WERI-Rb-1 (cell line): ENCODE measurements around the gene NPHP4.

Source experiments
- DNase-seq: peaks from one replicate; pipeline ENCODE4 v3.0.0-alpha.2; 2020
- H3K27ac ChIP-seq: fragments of 250-450 bp; sonication (Bioruptor Pico); 2 replicates; pipeline ENCODE4 v1.5.1; 2020; ENCODE audit warnings: mild to moderate bottlenecking, moderate library complexity
- H3K27me3 ChIP-seq: fragments of 250-450 bp; sonication (Bioruptor Pico); 2 replicates; pipeline ENCODE4 v1.5.1; 2021; ENCODE audit warnings: mild to moderate bottlenecking, low read depth, moderate library complexity; ENCODE audit not compliant: insufficient read depth, severe bottlenecking
- H3K36me3 ChIP-seq: fragments of 250-450 bp; sonication (Bioruptor Pico); 2 replicates; pipeline ENCODE4 v1.5.1; 2020; ENCODE audit warnings: mild to moderate bottlenecking, moderate library complexity
- H3K4me3 ChIP-seq: 2 replicates; pipeline ENCODE4 v1.5.1; 2011; ENCODE audit warnings: low read depth, mild to moderate bottlenecking, control low read depth, low read length
- H3K9me3 ChIP-seq: fragments of 250-450 bp; sonication (Bioruptor Pico); 2 replicates; pipeline ENCODE4 v1.5.1; 2021; ENCODE audit warnings: mild to moderate bottlenecking, moderate library complexity; ENCODE audit not compliant: severe bottlenecking
- CTCF ChIP-seq: IDR thresholded peaks from 2 replicates; pipeline ENCODE4 v1.5.1; 2011; ENCODE audit warnings: low read depth, mild to moderate bottlenecking, control low read depth, inconsistent platforms, low read length

NPHP4 gene

GRCh38 chr1:5819391-5820025, 172.7 kb downstream of the NPHP4 start:
- Histone ChIP-seq H3K27ac (no peak overlapping the region), H3K27me3 (no peaks in the 10 kb centered on the region), H3K4me3 (no peak overlapping the region), H3K9me3 (peaks cover 5% of the 10 kb centered on the region), H3K36me3 (no peaks in the 10 kb centered on the region)
- no peak for TF ChIP-seq CTCF
- DNase-seq: no peak

GRCh38 chr1:5818755-5819154, 173.5 kb downstream of the NPHP4 start:
- Histone ChIP-seq H3K27me3 (no peaks in the 10 kb centered on the region), H3K4me3 (no peak overlapping the region), H3K36me3 (no peaks in the 10 kb centered on the region), H3K9me3 (peaks cover 5% of the 10 kb centered on the region), H3K27ac (no peak overlapping the region)
- TF ChIP-seq CTCF: no peak
- no peak for DNase-seq

- Histone ChIP-seq H3K4me3 (no peak overlapping the region), H3K27me3 (no peaks in the 10 kb centered on the region), H3K36me3 (no peaks in the 10 kb centered on the region), H3K9me3 (peaks cover 5% of the 10 kb centered on the region), H3K27ac (no peak overlapping the region)
- no peak for TF ChIP-seq CTCF
- no peak for DNase-seq
Observed at GRCh38 chr1:5815716-5816115, 176.5 kb downstream of the NPHP4 start.

GRCh38 chr1:5815211-5815610, 177.0 kb downstream of the NPHP4 start:
- DNase-seq: no peak
- H3K36me3 ChIP-seq: no peaks in the 10 kb centered on the region
- TF ChIP-seq CTCF: no peak
- H3K4me3 ChIP-seq: no peak overlapping the region
- no peaks in the 10 kb centered on the region for H3K27me3 ChIP-seq
- H3K9me3 ChIP-seq: peaks cover 5% of the 10 kb centered on the region
- H3K27ac ChIP-seq: no peak overlapping the region

GRCh38 chr1:5814046-5814619, 178.1 kb downstream of the NPHP4 start:
- Histone ChIP-seq H3K4me3 (no peak overlapping the region), H3K27ac (no peak overlapping the region), H3K27me3 (no peaks in the 10 kb centered on the region), H3K36me3 (no peaks in the 10 kb centered on the region), H3K9me3 (peaks cover 5% of the 10 kb centered on the region)
- no peak for DNase-seq
- TF ChIP-seq CTCF: no peak

- peaks cover 5% of the 10 kb centered on the region for H3K9me3 ChIP-seq
- TF ChIP-seq CTCF: no peak
- no peak for DNase-seq
- no peak overlapping the region for H3K27ac ChIP-seq
- no peaks in the 10 kb centered on the region for H3K27me3 ChIP-seq
- H3K4me3 ChIP-seq: no peak overlapping the region
- H3K36me3 ChIP-seq: no peaks in the 10 kb centered on the region
Observed at GRCh38 chr1:5813480-5813879, 178.7 kb downstream of the NPHP4 start.
